Measurements from ENCODE around the gene ATP2B2.

DNA sequence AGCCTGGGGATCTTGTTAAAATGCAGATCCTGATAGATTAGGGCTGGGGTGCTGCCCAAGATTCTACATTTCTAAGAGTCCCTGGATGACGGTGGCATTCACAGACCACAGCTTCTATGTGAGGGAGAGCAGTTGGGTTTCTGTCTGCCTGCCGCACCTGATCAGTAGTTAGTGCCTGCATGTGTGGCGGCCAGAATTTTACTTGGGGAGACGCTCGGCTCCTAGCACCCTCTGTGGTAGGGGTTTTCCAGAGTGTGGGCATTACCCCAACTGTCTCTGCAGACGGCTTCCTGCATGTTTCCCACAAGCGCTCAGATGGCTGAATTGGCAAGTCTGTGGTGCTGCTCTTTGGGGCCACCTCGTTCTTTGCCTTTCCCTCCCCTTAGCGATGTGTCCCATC lies 220.9 kb downstream of the ATP2B2 start:
- TF ChIP-seq, protein P1, sequence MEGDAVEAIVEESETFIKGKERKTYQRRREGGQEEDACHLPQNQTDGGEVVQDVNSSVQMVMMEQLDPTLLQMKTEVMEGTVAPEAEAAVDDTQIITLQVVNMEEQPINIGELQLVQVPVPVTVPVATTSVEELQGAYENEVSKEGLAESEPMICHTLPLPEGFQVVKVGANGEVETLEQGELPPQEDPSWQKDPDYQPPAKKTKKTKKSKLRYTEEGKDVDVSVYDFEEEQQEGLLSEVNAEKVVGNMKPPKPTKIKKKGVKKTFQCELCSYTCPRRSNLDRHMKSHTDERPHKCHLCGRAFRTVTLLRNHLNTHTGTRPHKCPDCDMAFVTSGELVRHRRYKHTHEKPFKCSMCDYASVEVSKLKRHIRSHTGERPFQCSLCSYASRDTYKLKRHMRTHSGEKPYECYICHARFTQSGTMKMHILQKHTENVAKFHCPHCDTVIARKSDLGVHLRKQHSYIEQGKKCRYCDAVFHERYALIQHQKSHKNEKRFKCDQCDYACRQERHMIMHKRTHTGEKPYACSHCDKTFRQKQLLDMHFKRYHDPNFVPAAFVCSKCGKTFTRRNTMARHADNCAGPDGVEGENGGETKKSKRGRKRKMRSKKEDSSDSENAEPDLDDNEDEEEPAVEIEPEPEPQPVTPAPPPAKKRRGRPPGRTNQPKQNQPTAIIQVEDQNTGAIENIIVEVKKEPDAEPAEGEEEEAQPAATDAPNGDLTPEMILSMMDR (IDR thresholded peaks at IDR 0.05; ENCODE audit: borderline replicate concordance, extremely low read depth, low read length, poor library complexity, severe bottlenecking), result no peak
- TF ChIP-seq EZH2 (IDR thresholded peaks at IDR 0.05; ENCODE audit: borderline replicate concordance, low read depth, low read length, severe bottlenecking), result no peak
